WTC11 (cell line): ENCODE measurements around the gene HAPSTR1. TPM values are rescaled to one million over a fixed set of nuclear protein-coding genes. Genes with fewer than 3 reads are reported as not detected.
"Not testable (repeated sequence)": the region's sequence is repeated elsewhere in the genome, so short reads cannot be mapped to it uniquely, and the experiment has no call there.

Experiments
- ATAC-seq: fragments of 200-7000 bp; cut with Tn5 transposase; 2 replicates; pipeline ENCODE4 v1.10.0; 2021; ENCODE audit warnings: mild to moderate bottlenecking, moderate library complexity
- CTCF ChIA-PET: fragments of 300-600 bp; sonication (Branson Sonifier 250); formaldehyde crosslinking; loops from one replicate; lab custom pipeline; 2021; ENCODE audit warnings: antibody characterized with exemption; lab: Charles Lee
- POLR2A ChIA-PET: fragments of 350-600 bp; sonication (Branson Sonifier 250); formaldehyde crosslinking; loops from one replicate; lab custom pipeline; 2021; ENCODE audit warnings: antibody characterized with exemption; lab: Charles Lee
- DNase-seq: peaks from one replicate; pipeline ENCODE4 v3.0.0; 2021; ENCODE audit warnings: low spot score
- H3K27ac Mint-ChIP-seq: 2 replicates; pipeline ENCODE4 v1.8.0; 2021; ENCODE audit warnings: mixed read lengths
- H3K27me3 Mint-ChIP-seq: 2 replicates; pipeline ENCODE4 v1.8.0; 2021; ENCODE audit warnings: low read depth, mild to moderate bottlenecking, moderate library complexity, mixed read lengths
- H3K36me3 Mint-ChIP-seq: 2 replicates; pipeline ENCODE4 v1.8.0; 2021; ENCODE audit warnings: mixed read lengths
- H3K4me1 Mint-ChIP-seq: 2 replicates; pipeline ENCODE4 v1.8.0; 2022; ENCODE audit warnings: mixed read lengths
- H3K4me3 Mint-ChIP-seq: 2 replicates; pipeline ENCODE4 v1.8.0; 2021; ENCODE audit warnings: mild to moderate bottlenecking, moderate library complexity, mixed read lengths
- H3K9me3 Mint-ChIP-seq: 2 replicates; pipeline ENCODE4 v1.8.0; 2021; ENCODE audit warnings: mixed read lengths
- AR ChIP-seq: fragments of 250-450 bp; sonication (Bioruptor Pico); IDR thresholded peaks from 2 replicates; pipeline ENCODE4 v1.9.0; 2021; ENCODE audit warnings: mild to moderate bottlenecking
- CREM ChIP-seq: sonication (generic); formaldehyde crosslinking; IDR thresholded peaks from 2 replicates; pipeline ENCODE4 v1.8.1; 2022; ENCODE audit warnings: mild to moderate bottlenecking, missing genetic modification reagents, moderate library complexity
- ELF4 ChIP-seq: sonication (generic); formaldehyde crosslinking; IDR thresholded peaks from 2 replicates; pipeline ENCODE4 v1.8.1; 2022; ENCODE audit warnings: low read depth, mild to moderate bottlenecking, moderate library complexity, missing genetic modification reagents
- FOXK1 ChIP-seq: sonication (generic); formaldehyde crosslinking; IDR thresholded peaks from 2 replicates; pipeline ENCODE4 v1.8.0; 2022; ENCODE audit warnings: mild to moderate bottlenecking, moderate library complexity, missing genetic modification reagents
- HMGA2 ChIP-seq: fragments of 250-450 bp; sonication (Bioruptor Pico); IDR thresholded peaks from 2 replicates; pipeline ENCODE4 v1.4.0; 2021; ENCODE audit warnings: mild to moderate bottlenecking, moderate library complexity
- JAZF1 ChIP-seq: fragments of 250-450 bp; sonication (Bioruptor Pico); IDR thresholded peaks from 2 replicates; pipeline ENCODE4 v1.9.0; 2021; ENCODE audit warnings: moderate library complexity, mild to moderate bottlenecking, inconsistent platforms
- MLX ChIP-seq: sonication (generic); formaldehyde crosslinking; IDR thresholded peaks from 2 replicates; pipeline ENCODE4 v1.8.1; 2023; ENCODE audit warnings: mild to moderate bottlenecking, missing genetic modification reagents, moderate library complexity
- OVOL2 ChIP-seq: fragments of 250-450 bp; sonication (Bioruptor Pico); IDR thresholded peaks from 2 replicates; pipeline ENCODE4 v1.9.0; 2021; ENCODE audit warnings: mild to moderate bottlenecking, borderline replicate concordance
- PRDM15 ChIP-seq: sonication (generic); formaldehyde crosslinking; IDR thresholded peaks from 2 replicates; pipeline ENCODE4 v1.8.0; 2022; ENCODE audit warnings: missing genetic modification reagents
- PREB ChIP-seq: sonication (generic); formaldehyde crosslinking; IDR thresholded peaks from 2 replicates; pipeline ENCODE4 v1.8.1; 2022; ENCODE audit warnings: mild to moderate bottlenecking, missing genetic modification reagents, moderate library complexity, borderline replicate concordance
- SMAD4 ChIP-seq: sonication (generic); formaldehyde crosslinking; IDR thresholded peaks from 2 replicates; pipeline ENCODE4 v1.8.0; 2022; ENCODE audit warnings: mild to moderate bottlenecking, missing genetic modification reagents
- TP53 ChIP-seq: sonication (generic); formaldehyde crosslinking; IDR thresholded peaks from 2 replicates; pipeline ENCODE4 v1.8.1; 2023; ENCODE audit warnings: mild to moderate bottlenecking, missing genetic modification reagents
- ZBTB21 ChIP-seq: sonication (generic); formaldehyde crosslinking; IDR thresholded peaks from 2 replicates; pipeline ENCODE4 v1.8.1; 2023; ENCODE audit warnings: mild to moderate bottlenecking, missing genetic modification reagents, borderline replicate concordance
- ZBTB43 ChIP-seq: sonication (generic); formaldehyde crosslinking; IDR thresholded peaks from 2 replicates; pipeline ENCODE4 v1.8.1; 2023; ENCODE audit warnings: mild to moderate bottlenecking, missing genetic modification reagents
- ZNF263 ChIP-seq: sonication (generic); formaldehyde crosslinking; IDR thresholded peaks from 2 replicates; pipeline ENCODE4 v1.8.1; 2022; ENCODE audit warnings: low read depth, mild to moderate bottlenecking, moderate library complexity, missing genetic modification reagents
- ZNF396 ChIP-seq: fragments of 250-450 bp; sonication (Bioruptor Pico); IDR thresholded peaks from 2 replicates; pipeline ENCODE4 v1.8.0; 2021; ENCODE audit warnings: mild to moderate bottlenecking, moderate library complexity, borderline replicate concordance
- ZNF532 ChIP-seq: fragments of 250-450 bp; sonication (Bioruptor Pico); IDR thresholded peaks from 2 replicates; pipeline ENCODE4 v1.9.0; 2021; ENCODE audit warnings: mild to moderate bottlenecking, borderline replicate concordance
- total RNA-seq: library from RNA; stranded (reverse); gene quantifications from 3 replicates; pipeline ENCODE4 v1.2.3, GENCODE V29; 2021

The HAPSTR1 gene
- total RNA-seq, 1 experiment from 2014 or later = 54.3 TPM

- POLR2A ChIA-PET = no interaction called here
- Mint-ChIP-seq H3K4me1 (peaks cover 3% of the 10 kb centered on the region; the same call in 1 of the 2 replicates), H3K27ac (no peak overlapping the region), H3K36me3 (peaks cover 8% of the 10 kb centered on the region), H3K9me3 (peaks cover 12% of the 10 kb centered on the region), H3K27me3 (no peaks in the 10 kb centered on the region; the same call in 1 of the 2 replicates), H3K4me3 (no peak overlapping the region)
- DNase-seq (no peak), ATAC-seq (no peak)
- TF ChIP-seq ZNF263 (CRISPR knock-in tag) = no peak
- TF ChIP-seq OVOL2 (CRISPR knock-in tag) = no peak
- TF ChIP-seq ZBTB21 = no peak
- no peak for TF ChIP-seq AR (CRISPR knock-in tag)
- no peak for TF ChIP-seq PRDM15 (CRISPR knock-in tag)
- TF ChIP-seq CREM (CRISPR knock-in tag) = no peak
- TF ChIP-seq ZNF532 = no peak
- no peak for TF ChIP-seq SMAD4 (CRISPR knock-in tag)
- TF ChIP-seq MLX = no peak
- no peak for TF ChIP-seq FOXK1
- no peak for TF ChIP-seq ZNF396 (CRISPR knock-in tag)
- TF ChIP-seq ELF4 (CRISPR knock-in tag) = no peak
- no peak for TF ChIP-seq PREB (CRISPR knock-in tag)
- no peak for TF ChIP-seq HMGA2 (CRISPR knock-in tag)
- TF ChIP-seq ZBTB43 (CRISPR knock-in tag) = no peak
- TF ChIP-seq TP53 (CRISPR knock-in tag) = no peak
- TF ChIP-seq JAZF1 (CRISPR knock-in tag) = no peak
- CTCF ChIA-PET = interaction anchor here (0.7 kb wide), 1 partner anchor 832 kb away, joined by 3 read pairs; no protein-coding TSS in a partner anchor
Measured at GRCh38 chr16:9082422-9082821, 9.0 kb upstream of the HAPSTR1 start.

GRCh38 chr16:9087733-9088132 lies 3.7 kb upstream of the HAPSTR1 start:
- H3K27ac Mint-ChIP-seq, POLR2A ChIA-PET, H3K9me3 Mint-ChIP-seq, H3K4me3 Mint-ChIP-seq, H3K27me3 Mint-ChIP-seq, DNase-seq, ATAC-seq, H3K4me1 Mint-ChIP-seq, H3K36me3 Mint-ChIP-seq: not testable (repeated sequence)
- CTCF ChIA-PET = interaction anchor here (1.1 kb wide), 1 partner anchor 54 kb away, joined by 3 read pairs; no protein-coding TSS in a partner anchor
